Right forelimb (tissue), 1 donor: ENCODE measurements around the gene SPATA31A6.
"Not testable (repeated sequence)": the region's sequence is repeated elsewhere in the genome, so short reads cannot be mapped to it uniquely, and the experiment has no call there.

Experiments used
- DNase-seq: peaks from one replicate; pipeline ENCODE4 v3.0.0-alpha.2; 2018

Gene SPATA31A6

DNA sequence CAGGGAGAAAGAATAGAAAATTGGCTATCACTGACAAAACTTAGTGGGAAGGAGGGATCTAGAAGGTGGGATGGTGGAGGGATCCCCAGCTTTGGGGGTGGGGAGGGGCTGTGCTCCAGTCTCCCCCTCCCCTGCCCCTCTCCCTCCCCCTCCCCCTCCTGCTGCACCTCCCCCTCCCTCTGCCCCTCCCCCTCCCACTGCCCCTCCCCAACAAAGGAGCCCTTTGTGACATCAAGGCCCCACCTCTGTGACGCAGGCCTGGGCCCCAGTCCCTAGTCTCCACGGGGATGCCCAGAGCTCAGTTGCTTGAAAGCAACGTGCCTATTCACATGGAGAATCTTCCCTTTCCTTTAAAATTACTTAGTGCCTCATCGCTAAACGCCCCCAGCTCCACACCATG lies at the start of gene SPATA31A6:
TSS of gene SPATA31A6 (plus strand) at position 301 of the 400 bp plus-strand sequence. CDS start at position 330, 29 bp downstream.
- not testable (repeated sequence) for DNase-seq

DNA sequence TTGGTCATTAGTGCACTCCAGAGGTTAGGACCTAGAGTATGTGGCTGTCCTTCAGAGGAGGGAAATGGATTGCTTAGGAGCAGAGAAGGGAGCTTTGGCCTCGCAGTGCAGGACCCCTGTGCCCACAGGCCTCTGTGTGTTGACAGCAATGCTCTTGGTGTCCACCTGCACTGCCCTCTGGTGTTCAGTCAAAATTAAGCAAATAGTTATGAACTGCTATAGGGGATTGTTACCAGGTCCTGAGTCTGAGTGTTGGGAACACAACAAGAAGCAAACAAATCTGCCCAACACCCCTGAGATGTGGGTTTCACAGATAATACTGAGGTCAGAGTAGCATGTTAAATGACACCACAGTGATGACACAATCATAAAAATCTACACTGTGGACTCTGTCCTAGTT lies 23.2 kb upstream of the SPATA31A6 start:
- DNase-seq, result not testable (repeated sequence)

DNA sequence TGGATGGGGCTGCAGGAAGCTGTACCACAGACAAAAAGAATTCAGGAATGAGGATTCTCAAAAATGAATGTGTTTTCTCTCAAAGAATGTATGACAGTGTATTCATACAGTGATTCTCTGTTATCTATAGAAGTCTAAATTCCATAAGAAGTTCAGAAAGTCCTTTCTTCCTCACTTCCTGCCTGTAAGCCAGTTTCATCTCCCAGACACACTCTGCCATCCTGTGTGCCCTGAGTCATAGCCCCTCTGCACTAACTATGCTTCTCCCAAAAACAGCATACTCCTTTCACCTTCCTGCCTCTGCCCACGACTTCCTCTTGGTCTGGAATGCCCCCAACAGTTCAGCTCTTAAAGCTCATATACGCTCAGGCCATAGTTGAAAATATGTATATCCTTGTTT lies 36.4 kb downstream of the SPATA31A6 start:
- DNase-seq, result not testable (repeated sequence)

DNA sequence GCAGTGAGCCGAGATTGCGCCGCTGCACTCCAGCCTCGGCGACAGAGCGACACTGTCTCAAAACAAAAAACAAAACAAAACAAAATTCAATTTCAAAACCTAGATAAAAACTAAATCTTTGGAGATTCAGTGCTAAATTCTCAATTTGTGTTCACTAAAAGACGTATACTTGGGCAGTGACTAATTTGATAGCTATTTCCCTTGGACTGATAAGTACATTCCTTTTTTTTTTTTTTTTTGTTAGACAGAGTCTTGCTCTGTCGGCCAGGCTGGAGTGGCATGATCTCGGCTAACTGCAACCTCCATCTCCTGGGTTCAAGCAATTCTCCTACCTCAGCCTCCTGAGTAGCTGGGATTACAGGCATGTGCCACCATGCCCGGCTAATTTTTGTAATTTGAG lies 39.8 kb downstream of the SPATA31A6 start:
- DNase-seq, result not testable (repeated sequence)

DNA sequence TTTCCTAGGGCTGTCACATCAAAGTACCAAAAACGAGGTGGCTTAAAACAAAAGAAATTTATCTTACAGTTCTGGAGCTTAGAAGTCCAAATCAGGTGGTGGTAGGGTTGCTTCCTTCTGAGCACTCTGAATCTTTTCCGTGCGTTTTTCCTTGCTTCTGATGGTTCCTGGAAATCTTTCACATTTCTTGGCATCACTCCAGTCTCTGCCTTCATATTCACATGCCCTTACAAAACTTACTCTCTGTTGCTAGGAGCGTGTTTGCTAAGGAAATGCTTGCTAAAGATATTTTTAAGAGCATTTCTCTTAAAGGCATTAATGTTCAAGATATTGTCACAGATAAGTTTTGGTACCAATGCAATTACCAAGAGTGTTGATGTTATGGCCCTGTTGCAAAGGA lies 49.6 kb downstream of the SPATA31A6 start:
- DNase-seq, result not testable (repeated sequence)

DNA sequence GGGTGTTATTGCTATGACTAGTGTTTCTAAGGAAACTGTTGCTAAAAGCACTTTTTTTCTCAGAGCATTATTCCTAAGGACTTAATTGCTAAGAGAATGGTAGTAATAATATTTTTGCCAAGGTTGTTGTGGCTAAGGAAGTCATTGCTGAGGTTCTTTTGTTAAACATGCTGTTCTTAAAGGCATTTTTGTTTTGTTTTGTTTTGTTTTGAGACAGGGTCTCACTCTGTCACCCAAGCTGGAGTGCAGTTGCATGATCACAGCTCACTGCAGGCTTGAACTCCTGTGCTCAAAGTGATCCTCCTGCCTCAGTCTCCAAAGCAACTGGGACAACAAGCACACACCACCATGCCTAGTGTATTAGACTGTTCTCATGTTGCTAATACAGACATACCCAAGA lies 51.2 kb downstream of the SPATA31A6 start:
- DNase-seq, result not testable (repeated sequence)

DNA sequence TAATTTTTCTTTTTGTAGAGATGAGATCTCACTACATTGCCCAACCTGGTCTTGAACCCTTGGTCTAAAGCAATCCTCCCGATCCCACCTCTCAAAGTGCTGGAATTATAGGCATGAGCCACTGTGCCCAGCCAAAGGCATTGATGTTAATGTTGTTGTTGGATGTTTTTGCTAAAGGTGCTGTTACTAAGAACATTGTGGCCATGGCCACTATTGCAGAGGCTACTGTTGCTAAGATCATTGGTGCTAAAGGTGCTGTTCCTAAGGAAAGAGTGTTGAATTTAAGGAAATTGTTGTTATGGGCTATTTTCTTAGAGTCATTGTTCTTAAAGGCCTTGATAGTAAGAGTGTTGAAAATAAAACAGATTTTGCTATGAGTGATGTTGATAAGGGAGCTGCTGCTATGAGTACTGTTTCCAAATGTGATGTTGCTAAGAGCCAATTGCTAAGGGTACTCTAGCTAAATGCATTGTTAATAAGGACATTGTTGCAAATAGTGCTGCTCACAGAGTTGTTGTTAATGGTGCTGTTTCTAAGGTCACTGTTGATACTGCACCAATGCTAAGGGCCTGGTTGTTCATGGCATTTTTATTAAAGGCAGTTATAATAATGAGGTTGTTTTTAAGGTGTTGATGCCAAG lies 52.0 kb downstream of the SPATA31A6 start:
- not testable (repeated sequence) for DNase-seq

DNA sequence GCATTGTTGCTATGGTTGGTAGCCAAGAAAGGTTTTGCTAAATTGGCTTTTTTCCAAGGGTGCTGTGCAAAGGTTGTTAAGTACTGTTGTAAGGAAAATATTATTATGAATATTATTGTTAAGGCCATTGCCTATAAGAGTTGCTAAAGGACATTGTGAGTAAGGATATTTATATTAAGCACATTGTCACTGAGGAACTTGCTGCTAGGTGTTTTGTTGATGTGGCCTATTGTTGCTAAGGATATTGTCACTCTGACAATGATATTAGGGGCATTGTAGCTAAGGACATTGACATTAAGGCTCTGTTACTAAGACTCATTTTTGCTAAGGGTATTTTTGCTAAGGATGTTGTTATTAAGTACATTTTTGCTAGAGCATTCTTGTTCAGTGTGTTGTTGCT lies 52.6 kb downstream of the SPATA31A6 start:
- not testable (repeated sequence) for DNase-seq

DNA sequence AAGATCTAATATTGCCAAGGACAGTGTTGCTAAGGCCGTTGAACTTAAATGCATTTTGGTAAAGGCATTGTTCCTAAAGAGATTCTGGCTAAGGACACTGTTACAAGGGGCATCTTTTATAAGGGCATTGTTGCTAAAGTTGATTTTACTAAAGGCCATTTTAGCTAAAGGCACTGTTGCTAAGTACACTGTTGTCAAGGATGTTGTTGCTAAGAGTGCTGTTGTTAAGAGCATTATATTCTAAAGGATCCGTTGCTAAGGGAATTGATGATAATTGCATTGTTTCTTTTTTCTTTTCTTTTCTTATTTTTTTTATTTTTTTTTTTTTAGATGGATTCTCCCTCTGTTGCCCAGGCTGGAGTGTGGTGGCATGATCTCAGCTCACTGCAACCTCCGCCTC lies 53.9 kb downstream of the SPATA31A6 start:
- DNase-seq, result not testable (repeated sequence)

DNA sequence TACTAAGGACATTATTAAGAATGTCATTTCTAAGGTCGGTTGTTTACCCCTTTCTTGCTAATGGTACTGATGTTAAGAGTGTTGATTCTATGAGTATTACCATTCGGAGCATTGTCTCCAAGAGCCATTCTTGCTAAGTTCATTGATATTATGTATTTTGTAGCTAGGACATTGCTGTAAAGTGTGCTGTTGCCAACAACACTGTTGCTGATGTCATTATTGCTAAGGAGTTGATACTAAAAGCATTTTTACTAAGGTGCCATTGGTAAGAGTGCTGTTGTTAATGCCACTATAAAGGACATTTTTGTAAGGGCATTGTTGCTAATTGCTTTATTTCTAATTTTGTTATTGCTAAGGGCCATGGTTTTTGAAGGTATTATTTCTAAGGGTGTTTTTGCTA lies 55.4 kb downstream of the SPATA31A6 start:
- not testable (repeated sequence) for DNase-seq
